HepG2 (cell line): Measurements from ENCODE around the gene FRAS1. TPM values are rescaled to one million over a fixed set of nuclear protein-coding genes. Genes with fewer than 3 reads are reported as not detected.
A peak's percentile ranks its signal among the peaks of the same experiment; 100 is the strongest.

Experiments
- ATF4 ChIP-seq, 2 experiments: fragments of 450-650 bp in 1 of 2; sonication (generic) in 1 of 2; formaldehyde crosslinking; IDR thresholded peaks; 2 replicates each; pipeline versions ENCODE4 v1.5.0 to v1.8.0; 2020 to 2022; ENCODE audit warnings: mild to moderate bottlenecking in 1 of 2, missing genetic modification reagents in 1 of 2
- BRCA1 ChIP-seq: sonication (generic); formaldehyde crosslinking; IDR thresholded peaks from 2 replicates; pipeline ENCODE4 v1.4.0; 2020; ENCODE audit warnings: missing genetic modification reagents
- CHD2 ChIP-seq: IDR thresholded peaks from 2 replicates; pipeline ENCODE4 v1.6.1; 2011; ENCODE audit warnings: low read depth, low read length, improper control_type of control experiment
- DRAP1 ChIP-seq: IDR thresholded peaks from 2 replicates; pipeline ENCODE4 v1.6.1; 2016; ENCODE audit warnings: missing genetic modification reagents, missing compliant biosample characterization
- HINFP ChIP-seq: sonication (generic); formaldehyde crosslinking; IDR thresholded peaks from 2 replicates; pipeline ENCODE4 v1.4.0; 2020; ENCODE audit warnings: low read depth, mild to moderate bottlenecking, missing genetic modification reagents
- MAZ ChIP-seq, 2 experiments: sonication (generic) in 1 of 2; formaldehyde crosslinking in 1 of 2; IDR thresholded peaks; 2 replicates each; pipeline versions ENCODE4 v1.5.0 to v1.6.1; 2012 to 2020; ENCODE audit warnings: low read depth in 2 of 2, mild to moderate bottlenecking in 2 of 2, borderline replicate concordance in 1 of 2, improper control_type of control experiment in 1 of 2, low read length in 1 of 2, missing genetic modification reagents in 1 of 2, moderate library complexity in 1 of 2
- NBN ChIP-seq: fragments of 450-650 bp; conservative IDR thresholded peaks from 2 replicates; pipeline ENCODE4 v1.6.1; 2017
- NFKB2 ChIP-seq: sonication (generic); formaldehyde crosslinking; IDR thresholded peaks from 2 replicates; pipeline ENCODE4 v1.4.0; 2020; ENCODE audit warnings: missing genetic modification reagents, borderline replicate concordance
- PCBP2 ChIP-seq: fragments of 200-400 bp; formaldehyde crosslinking; optimal IDR thresholded peaks from 2 replicates; pipeline ENCODE3; 2018; ENCODE audit warnings: low read length, low read depth; ENCODE audit not compliant: poor library complexity, severe bottlenecking
- ZBTB1 ChIP-seq: sonication (generic); formaldehyde crosslinking; IDR thresholded peaks from 2 replicates; pipeline ENCODE4 v1.4.0; 2020; ENCODE audit warnings: missing genetic modification reagents, borderline replicate concordance
- ZFAT ChIP-seq: sonication (generic); formaldehyde crosslinking; conservative IDR thresholded peaks from 2 replicates; pipeline ENCODE4 v1.8.1; 2023; ENCODE audit warnings: missing genetic modification reagents, inconsistent platforms
- ZGPAT ChIP-seq: IDR thresholded peaks from 2 replicates; pipeline ENCODE4 v1.6.1; 2016; ENCODE audit warnings: mild to moderate bottlenecking
- ZNF264 ChIP-seq: sonication (generic); formaldehyde crosslinking; IDR thresholded peaks from 2 replicates; pipeline ENCODE4 v1.4.0; 2020; ENCODE audit warnings: missing genetic modification reagents
- ZZZ3 ChIP-seq: sonication (generic); formaldehyde crosslinking; IDR thresholded peaks from 2 replicates; pipeline ENCODE4 v1.4.0; 2020; ENCODE audit warnings: missing genetic modification reagents, mild to moderate bottlenecking, borderline replicate concordance
- polyA plus RNA-seq, 8 experiments: library from polyadenylated mRNA; depleted of rRNA in 3 of 8; stranded (reverse) in 7 of 8; unstranded in 1 of 8; fragments of >200 nt; fragmentation: Illumina TruSeq in 4 of 8; extraction: Trizol in 4 of 8; gene quantifications; 2 replicates each; pipeline versions ENCODE4 v1.2.1 to v1.2.3, GENCODE V29; 2011 to 2016; ENCODE audit warnings: low read depth in 4 of 8, missing spikeins in 1 of 8, mixed read lengths in 1 of 8; ENCODE audit not compliant: insufficient read depth in 1 of 8
- total RNA-seq, 5 experiments: library from RNA; depleted of rRNA; stranded (reverse); fragments of >200 nt; fragmentation: Illumina TruSeq; extraction: Trizol; gene quantifications; 2 replicates each; pipeline ENCODE4 v1.2.3, GENCODE V29; 2016; ENCODE audit warnings: low read depth in 1 of 5
- TF ChIP-seq, protein P1 (sequence below): sonication (generic); formaldehyde crosslinking; IDR thresholded peaks from 2 replicates; pipeline ENCODE4 v1.4.0; 2020; ENCODE audit warnings: mild to moderate bottlenecking, low read depth, missing genetic modification reagents
- TF ChIP-seq, protein P2 (sequence below): sonication (generic); formaldehyde crosslinking; IDR thresholded peaks from 2 replicates; pipeline ENCODE4 v1.5.1; 2020; ENCODE audit warnings: missing genetic modification reagents, mild to moderate bottlenecking, borderline replicate concordance
- TF ChIP-seq, protein P3 (sequence below): sonication (generic); formaldehyde crosslinking; conservative IDR thresholded peaks from 2 replicates; pipeline ENCODE4 v1.4.0; 2020; ENCODE audit warnings: missing genetic modification reagents

Gene FRAS1
- total and polyA plus RNA-seq, 2 of the 13 experiments (the other 11 are each of a cell fraction or from before 2014, with no cell fraction given) = 22.5 to 31.6 TPM

DNA sequence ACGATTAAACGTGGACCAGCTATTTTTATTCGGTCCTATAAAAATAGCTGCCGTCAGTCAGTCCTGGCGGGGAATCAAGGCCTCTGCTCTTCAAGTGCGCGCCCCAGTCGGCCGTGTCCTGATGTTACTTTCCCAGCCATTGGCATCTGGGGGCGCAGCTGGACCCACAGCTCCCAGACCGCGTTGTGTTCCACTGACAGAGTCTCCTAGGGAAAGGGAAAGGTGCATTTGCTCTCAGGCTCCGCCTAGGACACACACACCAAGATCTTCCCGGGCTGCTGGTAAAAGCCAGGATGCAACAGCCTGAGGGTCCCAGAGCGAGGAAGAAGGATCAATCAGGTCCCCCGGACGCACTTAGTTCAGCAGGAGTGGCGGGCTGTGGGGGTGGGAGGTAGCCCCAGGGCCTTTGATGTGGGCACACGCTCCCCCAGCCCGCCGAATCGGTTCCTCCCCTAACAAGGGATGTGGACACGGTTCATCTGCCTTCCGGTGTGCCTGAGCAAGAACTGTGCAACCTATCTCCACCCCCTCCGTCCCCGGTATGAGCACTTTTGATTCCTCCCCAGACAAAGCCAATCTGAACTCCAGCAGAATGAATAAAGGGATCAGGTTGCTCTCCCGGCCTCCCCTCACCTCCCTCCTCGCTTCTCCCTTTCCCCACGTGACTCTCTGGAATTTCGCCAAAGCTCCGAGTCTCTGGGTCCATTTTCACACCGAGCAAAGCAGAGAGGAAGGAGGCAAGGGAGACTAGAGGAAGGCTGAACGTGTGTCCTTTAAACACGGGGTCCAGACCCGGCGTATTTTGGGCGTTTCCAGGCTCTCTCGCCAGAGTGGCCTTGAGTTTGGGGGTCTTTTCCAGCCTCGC is 626 bp upstream of the FRAS1 start (continued):
- no peak; the same call in 1 of the 2 replicates for TF ChIP-seq HINFP (CRISPR knock-in tag)
- no peak; the same call in 1 of the 2 replicates for TF ChIP-seq ZZZ3 (CRISPR knock-in tag)
- TF ChIP-seq, protein P1, sequence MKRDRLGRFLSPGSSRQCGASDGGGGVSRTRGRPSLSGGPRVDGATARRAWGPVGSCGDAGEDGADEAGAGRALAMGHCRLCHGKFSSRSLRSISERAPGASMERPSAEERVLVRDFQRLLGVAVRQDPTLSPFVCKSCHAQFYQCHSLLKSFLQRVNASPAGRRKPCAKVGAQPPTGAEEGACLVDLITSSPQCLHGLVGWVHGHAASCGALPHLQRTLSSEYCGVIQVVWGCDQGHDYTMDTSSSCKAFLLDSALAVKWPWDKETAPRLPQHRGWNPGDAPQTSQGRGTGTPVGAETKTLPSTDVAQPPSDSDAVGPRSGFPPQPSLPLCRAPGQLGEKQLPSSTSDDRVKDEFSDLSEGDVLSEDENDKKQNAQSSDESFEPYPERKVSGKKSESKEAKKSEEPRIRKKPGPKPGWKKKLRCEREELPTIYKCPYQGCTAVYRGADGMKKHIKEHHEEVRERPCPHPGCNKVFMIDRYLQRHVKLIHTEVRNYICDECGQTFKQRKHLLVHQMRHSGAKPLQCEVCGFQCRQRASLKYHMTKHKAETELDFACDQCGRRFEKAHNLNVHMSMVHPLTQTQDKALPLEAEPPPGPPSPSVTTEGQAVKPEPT (CRISPR knock-in tag) = no peak
- TF ChIP-seq PCBP2 = no peak
- no peak for TF ChIP-seq CHD2
- peak; percentile 67 for TF ChIP-seq ZNF264 (CRISPR knock-in tag)
- TF ChIP-seq ZGPAT (CRISPR knock-in tag) = peak; percentile 18; the same call in 1 of the 2 replicates
- TF ChIP-seq MAZ (IDR thresholded peaks at IDR 0.05; ENCODE audit: borderline replicate concordance, low read depth, low read length) = peak; percentile 24; the same call in 1 of the 2 replicates
- TF ChIP-seq MAZ (CRISPR knock-in tag; IDR thresholded peaks at IDR 0.05; ENCODE audit: low read depth) = no peak; the same call in 1 of the 2 replicates
- no peak for TF ChIP-seq ZBTB1
- TF ChIP-seq, protein P2, sequence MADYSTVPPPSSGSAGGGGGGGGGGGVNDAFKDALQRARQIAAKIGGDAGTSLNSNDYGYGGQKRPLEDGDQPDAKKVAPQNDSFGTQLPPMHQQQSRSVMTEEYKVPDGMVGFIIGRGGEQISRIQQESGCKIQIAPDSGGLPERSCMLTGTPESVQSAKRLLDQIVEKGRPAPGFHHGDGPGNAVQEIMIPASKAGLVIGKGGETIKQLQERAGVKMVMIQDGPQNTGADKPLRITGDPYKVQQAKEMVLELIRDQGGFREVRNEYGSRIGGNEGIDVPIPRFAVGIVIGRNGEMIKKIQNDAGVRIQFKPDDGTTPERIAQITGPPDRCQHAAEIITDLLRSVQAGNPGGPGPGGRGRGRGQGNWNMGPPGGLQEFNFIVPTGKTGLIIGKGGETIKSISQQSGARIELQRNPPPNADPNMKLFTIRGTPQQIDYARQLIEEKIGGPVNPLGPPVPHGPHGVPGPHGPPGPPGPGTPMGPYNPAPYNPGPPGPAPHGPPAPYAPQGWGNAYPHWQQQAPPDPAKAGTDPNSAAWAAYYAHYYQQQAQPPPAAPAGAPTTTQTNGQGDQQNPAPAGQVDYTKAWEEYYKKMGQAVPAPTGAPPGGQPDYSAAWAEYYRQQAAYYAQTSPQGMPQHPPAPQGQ (CRISPR knock-in tag) = no peak
- no peak for TF ChIP-seq ATF4 (CRISPR knock-in tag; IDR thresholded peaks at IDR 0.05)
- TF ChIP-seq, protein P3, sequence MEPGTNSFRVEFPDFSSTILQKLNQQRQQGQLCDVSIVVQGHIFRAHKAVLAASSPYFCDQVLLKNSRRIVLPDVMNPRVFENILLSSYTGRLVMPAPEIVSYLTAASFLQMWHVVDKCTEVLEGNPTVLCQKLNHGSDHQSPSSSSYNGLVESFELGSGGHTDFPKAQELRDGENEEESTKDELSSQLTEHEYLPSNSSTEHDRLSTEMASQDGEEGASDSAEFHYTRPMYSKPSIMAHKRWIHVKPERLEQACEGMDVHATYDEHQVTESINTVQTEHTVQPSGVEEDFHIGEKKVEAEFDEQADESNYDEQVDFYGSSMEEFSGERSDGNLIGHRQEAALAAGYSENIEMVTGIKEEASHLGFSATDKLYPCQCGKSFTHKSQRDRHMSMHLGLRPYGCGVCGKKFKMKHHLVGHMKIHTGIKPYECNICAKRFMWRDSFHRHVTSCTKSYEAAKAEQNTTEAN = 0 out of 2 replicates have a peak, but pooled peaks have one; percentile 9
- TF ChIP-seq NFKB2 (CRISPR knock-in tag) = no peak
- TF ChIP-seq BRCA1 (CRISPR knock-in tag) = no peak
- TF ChIP-seq ZFAT (CRISPR knock-in tag) = 0 out of 2 replicates have a peak, but pooled peaks have one; percentile 39
- 0 out of 2 replicates have a peak, but pooled peaks have one; percentile 15 for TF ChIP-seq DRAP1 (CRISPR knock-in tag)
- no peak for TF ChIP-seq NBN
